Cerebellar nuclear complex (tissue), 1 donor: ENCODE measurements around the gene P2RX2.

Source experiments
- DNase-seq, 2 experiments: peaks; one replicate each; lab custom pipeline; 2025; lab: John Stamatoyannopoulos, UW

The P2RX2 gene

GRCh38 chr12:132620113-132620898 is 1.7 kb downstream of the P2RX2 start:
- DNase-seq: no peak

GRCh38 chr12:132620899-132621656 is 2.5 kb downstream of the P2RX2 start:
- no peak for DNase-seq

- DNase-seq: no peak
These were observed 3.3 kb downstream of the P2RX2 start for GRCh38 chr12:132621657-132622435.

GRCh38 chr12:132622437-132623071 is 4.0 kb downstream of the P2RX2 start:
- no peak for DNase-seq

- no peak for DNase-seq
These were observed 4.7 kb downstream of the P2RX2 start for GRCh38 chr12:132623072-132623869.

GRCh38 chr12:132624186-132624855 is 5.7 kb downstream of the P2RX2 start:
- no peak for DNase-seq

GRCh38 chr12:132624910-132625630 is 6.5 kb downstream of the P2RX2 start:
- no peak for DNase-seq

- no peak for DNase-seq
These were observed 7.3 kb downstream of the P2RX2 start for GRCh38 chr12:132625731-132626430.

- no peak for DNase-seq
These were observed 10.8 kb downstream of the P2RX2 start for GRCh38 chr12:132629330-132629729.

GRCh38 chr12:132630672-132631071 is 12.1 kb downstream of the P2RX2 start:
- DNase-seq: no peak

- no peak for DNase-seq
These were observed 13.1 kb downstream of the P2RX2 start for GRCh38 chr12:132631666-132632065.

- DNase-seq: no peak
These were observed 14.1 kb downstream of the P2RX2 start for GRCh38 chr12:132632521-132633228.

GRCh38 chr12:132633398-132633797 is 14.8 kb downstream of the P2RX2 start:
- no peak for DNase-seq

- no peak for DNase-seq
These were observed 15.3 kb downstream of the P2RX2 start for GRCh38 chr12:132633901-132634300.

GRCh38 chr12:132634411-132634990 is 15.9 kb downstream of the P2RX2 start:
- no peak for DNase-seq

GRCh38 chr12:132635076-132635955 is 16.7 kb downstream of the P2RX2 start:
- no peak for DNase-seq

- no peak for DNase-seq
These were observed 19.2 kb downstream of the P2RX2 start for GRCh38 chr12:132637811-132638210.
